Hindlimb muscle (tissue), 1 donor: ENCODE data around the gene VDR. TPM values are rescaled to one million over a fixed set of nuclear protein-coding genes. Genes with fewer than 3 reads are reported as not detected.

Experiments used
- DNase-seq: peaks from one replicate; pipeline ENCODE4 v3.0.0-alpha.2; 2013
- polyA plus RNA-seq: library from polyadenylated mRNA; unstranded; fragments of 120-200 nt; gene quantifications from one replicate; pipeline ENCODE4 v1.2.1, GENCODE V29; 2013; ENCODE audit not compliant: insufficient read length

Gene VDR
- polyA plus RNA-seq, 1 donor = 0.75 TPM

DNA sequence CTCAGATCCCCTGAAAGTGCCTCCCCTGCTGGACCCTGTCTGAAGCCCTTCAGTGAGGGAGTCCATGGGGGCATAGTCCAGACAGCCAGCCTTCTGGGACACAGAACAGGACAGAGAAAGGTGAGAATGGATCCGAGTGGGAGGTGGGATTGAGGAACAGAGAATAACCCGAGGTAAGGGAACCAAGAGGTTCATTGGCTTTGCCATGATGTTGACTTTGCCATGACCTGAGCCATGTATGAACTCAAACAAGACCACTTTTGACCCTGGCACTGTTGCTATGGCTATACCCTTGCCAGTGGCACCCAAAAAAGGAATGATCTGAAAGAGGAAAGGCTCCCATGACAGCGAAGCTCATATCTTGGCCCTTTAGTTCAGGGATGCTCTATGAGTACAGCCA is 22.6 kb upstream of the VDR start:
- no peak for DNase-seq

DNA sequence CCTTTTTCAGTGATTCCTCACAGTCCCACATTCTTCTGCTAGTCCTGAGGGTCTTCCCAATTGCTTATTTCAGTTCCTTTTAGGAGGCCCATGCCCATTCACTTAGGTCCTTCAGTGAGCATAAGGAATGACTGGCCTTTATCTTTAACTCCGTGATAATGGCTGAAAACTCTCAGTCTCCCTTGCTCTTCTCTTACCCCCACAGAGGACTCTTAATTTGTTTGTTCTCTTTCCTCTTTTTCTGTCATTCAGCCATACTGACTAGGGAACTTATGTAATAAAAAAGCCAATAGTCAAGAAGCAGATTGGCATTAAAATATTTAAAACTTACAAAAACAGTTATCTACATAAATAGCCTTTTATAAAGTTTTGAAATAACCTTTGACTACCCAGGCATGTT is 17.1 kb upstream of the VDR start:
- DNase-seq = no peak

- DNase-seq = no peak
Measured at GRCh38 chr12:47920913-47921312, 16.1 kb upstream of the VDR start.

DNA sequence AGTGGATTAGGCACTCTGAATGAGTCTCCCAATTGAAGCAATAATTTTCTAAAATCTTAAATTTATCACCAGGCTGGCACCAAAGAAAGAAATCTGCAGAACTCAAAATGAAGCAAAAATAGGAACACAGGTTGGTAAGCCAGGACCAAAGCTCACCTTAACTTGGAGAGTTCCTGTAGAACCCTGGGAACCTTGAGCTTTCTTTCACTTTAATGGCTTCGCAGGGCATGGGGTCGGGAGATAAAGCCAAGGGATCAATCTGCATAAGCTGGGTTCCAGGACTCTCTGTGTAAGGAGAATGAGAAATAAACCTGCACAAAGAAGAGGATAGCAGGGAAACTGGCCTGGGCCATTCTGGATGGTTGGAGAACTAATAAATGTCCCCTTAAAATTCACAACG is 8.3 kb upstream of the VDR start:
- DNase-seq = no peak

GRCh38 chr12:47912556-47912955 is 7.8 kb upstream of the VDR start:
- no peak for DNase-seq

- no peak for DNase-seq
Measured at GRCh38 chr12:47910981-47911380, 6.2 kb upstream of the VDR start.

- no peak for DNase-seq
Measured at GRCh38 chr12:47910486-47910885, 5.7 kb upstream of the VDR start.

DNA sequence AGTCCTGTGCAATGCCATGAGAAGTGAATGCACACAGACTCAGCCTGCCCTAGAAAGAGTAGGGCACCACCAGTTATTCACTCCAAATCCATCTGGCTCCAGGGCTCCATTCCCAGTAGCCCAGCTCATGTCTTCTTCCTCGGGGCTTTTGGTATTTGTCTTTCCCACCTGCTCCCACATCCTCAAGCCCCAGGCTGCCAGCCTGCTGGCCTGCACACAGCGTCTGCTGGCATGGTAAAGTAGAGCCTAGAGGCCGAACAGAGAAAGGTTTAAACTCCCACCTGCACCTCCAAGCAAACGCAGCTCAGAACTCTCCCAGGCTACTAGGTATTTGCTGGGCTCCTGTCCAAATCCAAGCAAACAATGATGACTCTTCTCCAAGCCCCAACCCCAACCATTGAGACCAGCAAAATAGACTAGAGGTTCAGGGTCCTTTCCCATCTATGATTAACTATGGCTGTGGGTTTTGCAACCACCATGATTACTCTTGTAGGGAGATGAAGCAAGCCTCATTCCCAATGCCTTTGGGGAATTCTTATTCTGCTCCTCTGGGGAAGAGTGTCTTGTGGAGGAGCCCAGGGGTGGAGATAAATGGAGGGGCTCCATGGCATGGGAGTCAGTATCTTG is 5.2 kb upstream of the VDR start:
- DNase-seq = no peak

- DNase-seq = no peak
Measured at GRCh38 chr12:47908738-47909137, 3.9 kb upstream of the VDR start.

DNA sequence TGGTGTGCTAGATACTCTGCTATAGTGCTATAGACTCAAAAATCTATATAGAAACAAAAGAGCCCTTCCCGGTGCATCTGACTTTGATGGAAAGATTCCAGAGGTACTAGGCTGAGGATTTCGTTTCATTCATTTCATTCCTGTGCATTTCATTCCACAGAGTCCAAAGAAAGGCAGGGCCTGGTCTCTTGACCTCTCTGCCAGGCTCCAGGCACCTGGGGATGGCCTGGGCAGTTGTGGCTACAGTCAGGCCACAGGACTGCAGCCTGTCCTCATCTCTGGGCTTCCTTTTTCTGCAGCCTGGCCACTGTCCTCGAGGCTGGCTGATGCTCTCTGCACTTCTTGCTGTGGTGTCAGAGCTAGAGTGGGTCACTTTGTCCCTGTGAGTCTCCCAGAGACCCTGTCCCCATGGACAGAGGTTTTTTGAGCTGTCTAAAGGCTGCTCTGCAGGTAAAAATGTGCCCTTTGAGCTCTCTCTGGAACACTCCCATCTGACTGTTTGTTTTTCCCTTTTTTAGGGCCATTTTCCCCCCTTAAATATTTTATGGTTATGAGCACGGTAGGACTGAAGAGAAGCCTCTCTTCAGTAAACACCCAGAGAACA is 3.2 kb upstream of the VDR start:
- no peak for DNase-seq

GRCh38 chr12:47903927-47904712 is 674 bp downstream of the VDR start:
- no peak for DNase-seq

DNA sequence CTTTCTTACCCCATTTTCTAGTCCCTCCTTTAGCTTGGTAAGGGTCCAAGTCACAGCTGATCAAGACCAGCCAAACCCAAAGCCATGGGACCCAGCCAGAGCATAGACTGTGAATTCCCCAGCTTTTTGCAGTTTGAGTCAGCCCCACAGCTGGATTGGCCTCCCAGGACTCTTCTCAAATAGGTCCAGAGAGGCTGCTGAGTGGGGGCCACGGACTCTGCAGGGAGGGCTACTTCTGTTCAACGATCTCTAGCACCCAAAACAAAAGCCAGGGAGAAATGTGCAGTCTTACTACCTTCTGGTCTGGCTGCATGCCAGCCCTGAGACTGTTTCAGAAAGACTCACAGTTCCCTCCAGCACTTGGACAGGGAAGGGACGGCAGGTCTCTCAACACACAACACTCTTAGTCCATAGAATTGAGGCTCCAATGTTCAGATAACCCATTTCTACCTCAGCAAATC is 1.6 kb downstream of the VDR start:
- DNase-seq = no peak

GRCh38 chr12:47902131-47902639 is 2.6 kb downstream of the VDR start:
- DNase-seq = no peak

DNA sequence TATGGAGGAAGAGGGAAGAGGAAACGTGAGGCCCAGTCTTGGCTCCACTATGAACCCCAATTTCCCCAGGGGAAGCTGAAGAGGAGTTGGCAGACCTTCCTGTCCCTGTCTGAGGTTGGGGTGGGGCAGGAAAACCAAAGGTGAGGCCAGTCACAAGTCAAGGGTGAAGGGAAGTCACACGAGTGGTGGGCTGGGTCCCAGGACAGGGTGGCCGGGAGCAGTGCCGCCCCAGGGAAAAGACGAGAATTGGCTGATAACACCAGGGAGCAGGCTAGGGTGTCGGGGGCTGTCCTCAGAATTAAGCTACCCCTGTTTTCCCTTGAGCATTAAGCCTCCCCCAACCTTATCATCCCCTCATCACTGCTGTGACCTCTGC is 3.1 kb downstream of the VDR start:
- DNase-seq = no peak

DNA sequence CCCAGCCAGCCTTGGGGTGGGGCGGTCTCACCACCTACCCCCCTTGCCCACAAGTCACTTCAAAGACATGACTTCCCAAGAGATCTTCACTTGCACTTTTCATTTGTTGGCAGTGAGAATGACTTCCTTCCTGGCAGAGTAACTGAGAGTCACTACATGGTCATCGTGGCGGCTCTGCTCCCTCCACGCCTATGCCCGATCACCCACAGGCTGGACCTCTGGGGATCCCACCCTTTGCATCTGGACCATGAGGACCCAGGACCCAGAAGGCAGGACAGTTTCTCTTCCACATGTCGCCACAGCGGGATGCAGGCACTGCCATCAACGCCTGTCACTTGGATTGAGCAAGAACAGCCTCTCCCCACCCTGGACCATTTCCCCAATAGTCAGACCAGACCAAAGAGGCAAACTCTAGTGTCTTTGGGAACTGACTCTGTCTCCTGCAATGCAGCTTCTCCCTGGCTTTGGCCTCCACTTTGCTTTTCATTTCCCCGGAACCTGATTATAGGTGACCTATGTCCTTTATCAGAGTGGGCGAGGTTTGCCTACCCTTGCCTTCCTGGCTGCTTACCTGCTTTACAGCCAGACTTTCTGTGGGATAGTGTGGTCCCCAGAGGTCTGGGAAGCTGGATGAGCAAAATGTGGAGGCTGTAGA is 3.6 kb downstream of the VDR start:
- no peak for DNase-seq

DNA sequence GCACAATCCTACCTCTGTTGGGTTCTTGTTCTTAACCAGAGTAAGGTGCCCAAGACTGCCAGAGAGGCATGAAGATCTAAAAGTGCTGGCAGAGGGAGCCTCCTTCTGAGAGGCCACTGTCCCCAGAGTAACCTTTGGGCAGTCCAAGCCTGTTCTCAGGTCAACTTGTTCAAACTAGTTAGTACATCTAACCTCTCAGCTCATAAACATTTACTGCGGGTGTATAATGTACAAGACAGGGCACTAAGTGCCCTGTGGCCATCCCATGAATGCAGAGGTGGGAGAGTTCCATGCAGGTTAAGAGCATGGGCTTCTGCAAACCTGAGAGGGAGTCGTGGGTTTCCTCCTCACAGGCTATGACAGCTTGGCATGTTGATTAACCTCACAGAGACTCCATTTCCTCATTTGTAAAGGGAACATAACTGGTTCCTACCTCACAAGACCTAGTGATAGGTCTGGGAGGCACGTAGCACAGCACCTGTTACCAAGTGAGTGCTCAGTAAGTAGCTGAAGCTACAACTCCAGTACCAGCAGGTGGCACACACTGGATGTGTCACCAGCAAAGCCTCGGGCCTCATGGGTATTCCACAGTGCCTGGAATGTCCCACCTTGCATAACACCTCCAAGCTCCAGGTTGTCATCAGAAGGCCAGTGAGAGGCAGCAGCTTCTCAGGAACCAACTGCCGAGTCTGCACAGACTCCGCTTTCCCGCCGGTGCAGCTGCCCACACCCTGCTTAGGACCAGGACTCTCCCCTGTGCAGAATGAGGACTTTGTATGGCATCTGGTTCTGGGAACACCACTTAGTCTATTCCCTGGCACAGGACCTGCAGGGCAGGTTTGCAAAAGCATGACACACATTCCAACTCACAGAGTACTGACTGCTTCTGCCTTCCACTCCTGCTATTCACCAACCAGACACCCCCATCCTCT is 4.4 kb downstream of the VDR start:
- no peak for DNase-seq

GRCh38 chr12:47899466-47899865 is 5.3 kb downstream of the VDR start:
- DNase-seq = no peak

GRCh38 chr12:47896633-47897032 is 8.2 kb downstream of the VDR start:
- DNase-seq = no peak

DNA sequence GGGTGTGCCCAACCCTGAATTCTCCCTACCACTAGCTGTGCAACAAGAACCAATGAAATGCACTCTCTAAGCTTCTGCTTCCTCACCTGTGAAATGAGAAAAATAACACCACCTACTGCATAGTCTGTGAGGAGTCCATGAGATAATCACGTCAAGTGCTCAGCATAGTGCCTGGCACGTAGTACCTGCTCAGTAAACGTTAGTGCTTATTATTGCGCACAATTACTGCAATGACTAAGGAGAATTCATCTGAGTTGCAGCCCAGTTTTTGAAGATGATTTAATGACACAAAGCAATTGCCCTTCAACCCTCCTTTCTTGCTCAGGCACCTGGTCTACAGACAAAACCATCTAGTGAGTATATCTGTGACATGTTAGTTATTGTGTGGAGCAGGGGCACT is 8.8 kb downstream of the VDR start:
- no peak for DNase-seq

- no peak for DNase-seq
Measured at GRCh38 chr12:47894652-47895051, 10.1 kb downstream of the VDR start.

- DNase-seq = no peak
Measured at GRCh38 chr12:47894068-47894467, 10.7 kb downstream of the VDR start.

GRCh38 chr12:47892819-47893218 is 12.0 kb downstream of the VDR start:
- no peak for DNase-seq
